GM12875 (cell line): ENCODE data around the gene OTOR.
A peak's percentile ranks its signal among the peaks of the same experiment; 100 is the strongest.

Source experiments
- H3K4me3 ChIP-seq: one replicate; pipeline ENCODE4 v1.5.1; 2011; ENCODE audit warnings: low read depth, low read length, control low read depth
- CTCF ChIP-seq: IDR thresholded peaks from 2 replicates; pipeline ENCODE4 v1.5.1; 2011; ENCODE audit warnings: low read depth, mild to moderate bottlenecking, control low read depth, inconsistent platforms, low read length, moderate library complexity, borderline replicate concordance; ENCODE audit not compliant: insufficient read depth

OTOR gene, protein sequence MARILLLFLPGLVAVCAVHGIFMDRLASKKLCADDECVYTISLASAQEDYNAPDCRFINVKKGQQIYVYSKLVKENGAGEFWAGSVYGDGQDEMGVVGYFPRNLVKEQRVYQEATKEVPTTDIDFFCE

DNA sequence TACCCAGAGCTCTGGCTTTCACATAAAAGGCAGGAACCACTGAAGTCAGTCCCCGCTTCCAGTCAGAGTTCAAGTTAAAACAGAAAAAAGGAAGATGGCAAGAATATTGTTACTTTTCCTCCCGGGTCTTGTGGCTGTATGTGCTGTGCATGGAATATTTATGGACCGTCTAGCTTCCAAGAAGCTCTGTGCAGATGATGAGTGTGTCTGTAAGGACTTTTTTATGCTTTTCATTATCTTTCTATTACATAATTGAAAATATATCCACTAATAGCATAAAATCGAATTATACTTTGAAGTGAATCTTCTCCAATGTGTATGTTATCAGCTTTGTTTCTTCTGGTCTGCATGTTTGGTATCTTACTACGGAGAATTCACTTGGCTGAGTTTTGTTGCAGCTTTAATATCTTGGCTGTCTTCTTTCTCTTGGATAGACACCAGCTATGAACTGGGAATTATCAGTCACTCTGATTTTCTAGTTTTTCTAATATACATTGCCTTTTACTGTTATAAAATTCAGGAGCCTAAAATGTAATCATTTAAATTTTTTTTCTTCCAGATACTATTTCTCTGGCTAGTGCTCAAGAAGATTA lies at the start of gene OTOR:
Gene OTOR, plus strand, starts transcription at position 51 of the 593 bp plus-strand sequence. Its CDS starts 44 bp downstream, at position 95.
- TF ChIP-seq CTCF: no peak
- no peak within 1 kb of the TSS for H3K4me3 ChIP-seq

GRCh38 chr20:16699293-16699692 lies 48.9 kb upstream of the OTOR start:
- no peak for TF ChIP-seq CTCF
- no peak overlapping the region for H3K4me3 ChIP-seq

- peak; percentile 40; the same call in 1 of the 2 replicates for TF ChIP-seq CTCF
- no peak overlapping the region for H3K4me3 ChIP-seq
These were observed 46.9 kb upstream of the OTOR start for GRCh38 chr20:16701296-16701695.

DNA sequence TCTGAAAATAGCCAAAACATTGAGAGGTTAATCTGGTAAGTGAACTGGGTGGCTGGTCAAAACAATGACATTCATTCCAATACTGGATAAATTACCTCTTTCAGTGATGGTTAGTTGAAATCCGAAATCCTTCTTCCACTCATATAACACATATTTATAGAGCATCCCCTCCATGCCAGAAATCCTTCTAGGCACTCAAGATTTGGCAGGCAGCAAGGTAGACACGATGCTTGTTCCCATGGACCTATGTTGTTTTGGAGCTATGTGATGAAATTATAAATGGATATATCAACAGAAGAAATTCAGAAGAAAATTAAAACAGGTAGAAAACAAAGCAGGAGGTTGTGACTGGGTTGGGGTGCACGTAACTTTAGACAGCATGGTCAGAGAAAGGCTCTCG lies 44.6 kb upstream of the OTOR start:
- no peak overlapping the region for H3K4me3 ChIP-seq
- TF ChIP-seq CTCF: no peak

- TF ChIP-seq CTCF: no peak
- H3K4me3 ChIP-seq: no peak overlapping the region
These were observed 40.5 kb upstream of the OTOR start for GRCh38 chr20:16707674-16708073.

GRCh38 chr20:16708602-16709001 lies 39.6 kb upstream of the OTOR start:
- no peak for TF ChIP-seq CTCF

GRCh38 chr20:16709017-16709416 lies 39.1 kb upstream of the OTOR start:
- no peak overlapping the region for H3K4me3 ChIP-seq
- TF ChIP-seq CTCF: no peak

More at GRCh38 chr20:16708602-16709001, 39.6 kb upstream of the OTOR start:
- no peak overlapping the region for H3K4me3 ChIP-seq
